Liver (tissue), 3 donors: ENCODE measurements around the gene SH3BP5L.

Experiments used
- CTCF ChIP-seq: fragments of 150-350 bp; IDR thresholded peaks from 2 replicates; pipeline ENCODE4 v1.5.1; 2017; ENCODE audit warnings: improper control_type of control experiment, low read depth, low read length; ENCODE audit not compliant: missing input control
- EGR1 ChIP-seq, 2 donors: IDR thresholded peaks; 2 replicates each; pipeline ENCODE4 v1.6.1; 2016 to 2018; ENCODE audit warnings: antibody characterized with exemption in 2 of 2, low read depth in 2 of 2
- GABPA ChIP-seq, 2 donors: IDR thresholded peaks in 1 of 2; conservative IDR thresholded peaks in 1 of 2; 2 replicates each; pipeline ENCODE4 v1.6.1; 2016; ENCODE audit warnings: antibody characterized with exemption in 2 of 2, mild to moderate bottlenecking in 1 of 2, moderate library complexity in 1 of 2
- JUND ChIP-seq, 2 donors: IDR thresholded peaks; 2 replicates each; pipeline ENCODE4 v1.6.1; 2016; ENCODE audit warnings: antibody characterized with exemption in 2 of 2
- MAX ChIP-seq: IDR thresholded peaks from 2 replicates; pipeline ENCODE4 v1.6.1; 2016; ENCODE audit warnings: antibody characterized with exemption
- NR2F2 ChIP-seq: IDR thresholded peaks from 2 replicates; pipeline ENCODE4 v1.6.1; 2016; ENCODE audit warnings: antibody characterized with exemption
- RAD21 ChIP-seq, 2 donors: IDR thresholded peaks; 2 replicates each; pipeline ENCODE4 v1.6.1; 2016; ENCODE audit warnings: antibody characterized with exemption in 2 of 2, mild to moderate bottlenecking in 2 of 2
- REST ChIP-seq: IDR thresholded peaks from 2 replicates; pipeline ENCODE4 v1.6.1; 2016; ENCODE audit warnings: antibody characterized with exemption, mild to moderate bottlenecking
- TAF1 ChIP-seq: conservative IDR thresholded peaks from 2 replicates; pipeline ENCODE4 v1.6.1; 2016; ENCODE audit warnings: antibody characterized with exemption, mild to moderate bottlenecking
- YY1 ChIP-seq: IDR thresholded peaks from 2 replicates; pipeline ENCODE4 v1.6.1; 2016; ENCODE audit warnings: antibody characterized with exemption, mild to moderate bottlenecking
- TF ChIP-seq, protein P1 (sequence below): IDR thresholded peaks from 2 replicates; pipeline ENCODE4 v1.6.1; 2016; ENCODE audit warnings: antibody characterized with exemption
- donor health status: healthy.
- donor health status: healthy.

DNA sequence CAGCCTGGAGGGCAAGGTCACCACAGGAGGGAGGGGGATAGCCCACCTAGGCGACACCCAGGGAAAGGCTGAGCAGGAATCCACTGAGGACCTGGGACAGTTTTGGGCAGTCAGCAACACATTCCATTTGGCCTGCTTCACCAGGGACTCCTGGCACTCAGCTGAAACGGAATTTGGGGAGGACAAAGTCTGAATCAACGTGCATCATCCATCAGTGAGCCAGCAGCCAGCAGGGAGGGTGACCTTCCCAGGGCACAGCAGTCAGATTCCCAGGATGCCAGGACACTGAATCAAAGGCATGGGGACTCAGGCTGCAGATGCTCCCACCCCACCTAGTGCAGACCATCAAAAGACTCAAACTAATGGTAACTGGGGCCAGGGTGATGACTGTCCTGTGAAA lies 4.6 kb downstream of the SH3BP5L start:
- TF ChIP-seq CTCF (no peak), EGR1 (IDR thresholded peaks at IDR 0.05; ENCODE audit: low read depth in 2 of 2) (no peak), REST (no peak), JUND (IDR thresholded peaks at IDR 0.05) (no peak), TAF1 (no peak), RAD21 (IDR thresholded peaks at IDR 0.05) (no peak), NR2F2 (no peak), MAX (no peak), YY1 (no peak), GABPA (IDR thresholded peaks at IDR 0.05 in 1 of 2, conservative IDR thresholded peaks at IDR 0.05 in 1 of 2) (no peak)
- TF ChIP-seq, protein P1, sequence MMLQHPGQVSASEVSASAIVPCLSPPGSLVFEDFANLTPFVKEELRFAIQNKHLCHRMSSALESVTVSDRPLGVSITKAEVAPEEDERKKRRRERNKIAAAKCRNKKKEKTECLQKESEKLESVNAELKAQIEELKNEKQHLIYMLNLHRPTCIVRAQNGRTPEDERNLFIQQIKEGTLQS: no peak
